Chondrocyte (in vitro differentiated cells): ENCODE measurements around the gene LIPE. TPM values are rescaled to one million over a fixed set of nuclear protein-coding genes. Genes with fewer than 3 reads are reported as not detected.

Source experiments
- DNase-seq: peaks from one replicate; pipeline ENCODE4 v3.0.0; 2021; ENCODE audit warnings: mixed read lengths, low spot score
- H3K27ac Mint-ChIP-seq: one replicate; pipeline ENCODE4 v1.8.0; 2021; ENCODE audit warnings: mild to moderate bottlenecking, moderate library complexity, mixed read lengths; ENCODE audit not compliant: unreplicated experiment
- H3K27me3 Mint-ChIP-seq: 2 replicates; pipeline ENCODE4 v1.8.0; 2021; ENCODE audit warnings: low read depth, mixed read lengths
- H3K36me3 Mint-ChIP-seq: 2 replicates; pipeline ENCODE4 v1.8.0; 2021; ENCODE audit warnings: low read depth, mixed read lengths
- H3K4me1 Mint-ChIP-seq: 2 replicates; pipeline ENCODE4 v1.8.0; 2021; ENCODE audit warnings: low read depth, mild to moderate bottlenecking, mixed read lengths
- H3K4me3 Mint-ChIP-seq: one replicate; pipeline ENCODE4 v1.8.0; 2021; ENCODE audit warnings: mild to moderate bottlenecking, moderate library complexity, mixed read lengths; ENCODE audit not compliant: unreplicated experiment
- H3K9me3 Mint-ChIP-seq: 2 replicates; pipeline ENCODE4 v1.8.0; 2021; ENCODE audit warnings: low read depth, mixed read lengths
- total RNA-seq: library from RNA; stranded (reverse); gene quantifications from 3 replicates; pipeline ENCODE4 v1.2.1, GENCODE V29; 2021
- TF ChIP-seq, protein P1 (sequence below): fragments of 200-600 bp; sonication (generic); IDR thresholded peaks from 2 replicates; pipeline ENCODE4 v1.5.0; 2021; ENCODE audit warnings: antibody characterized with exemption, mild to moderate bottlenecking, moderate library complexity

The LIPE gene
- total RNA-seq, 1 donor from 2014 or later = 3.9 TPM

DNA sequence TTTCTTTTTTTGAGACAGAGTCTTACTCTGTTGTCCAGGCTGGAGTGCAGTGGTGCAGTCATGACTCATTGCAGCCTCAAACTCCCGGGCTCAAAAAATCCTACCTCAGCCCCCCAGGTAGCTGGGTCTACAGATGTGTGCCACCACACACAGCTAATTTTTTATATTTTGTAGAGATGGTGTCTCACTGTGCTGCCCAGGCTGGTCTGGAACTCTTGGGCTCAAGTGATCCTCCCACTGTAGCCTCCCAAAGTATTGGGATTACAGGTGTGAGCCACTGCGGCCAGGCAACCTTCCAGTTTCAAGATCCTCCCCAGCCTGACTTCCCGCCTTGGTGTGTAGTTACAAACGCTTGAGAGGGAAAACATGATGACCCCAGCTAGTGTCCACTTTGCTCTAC lies 59.3 kb downstream of the LIPE start:
- DNase-seq = no peak
- H3K27ac Mint-ChIP-seq = no peak overlapping the region
- H3K36me3 Mint-ChIP-seq = peaks cover 21% of the 10 kb centered on the region
- TF ChIP-seq, protein P1, sequence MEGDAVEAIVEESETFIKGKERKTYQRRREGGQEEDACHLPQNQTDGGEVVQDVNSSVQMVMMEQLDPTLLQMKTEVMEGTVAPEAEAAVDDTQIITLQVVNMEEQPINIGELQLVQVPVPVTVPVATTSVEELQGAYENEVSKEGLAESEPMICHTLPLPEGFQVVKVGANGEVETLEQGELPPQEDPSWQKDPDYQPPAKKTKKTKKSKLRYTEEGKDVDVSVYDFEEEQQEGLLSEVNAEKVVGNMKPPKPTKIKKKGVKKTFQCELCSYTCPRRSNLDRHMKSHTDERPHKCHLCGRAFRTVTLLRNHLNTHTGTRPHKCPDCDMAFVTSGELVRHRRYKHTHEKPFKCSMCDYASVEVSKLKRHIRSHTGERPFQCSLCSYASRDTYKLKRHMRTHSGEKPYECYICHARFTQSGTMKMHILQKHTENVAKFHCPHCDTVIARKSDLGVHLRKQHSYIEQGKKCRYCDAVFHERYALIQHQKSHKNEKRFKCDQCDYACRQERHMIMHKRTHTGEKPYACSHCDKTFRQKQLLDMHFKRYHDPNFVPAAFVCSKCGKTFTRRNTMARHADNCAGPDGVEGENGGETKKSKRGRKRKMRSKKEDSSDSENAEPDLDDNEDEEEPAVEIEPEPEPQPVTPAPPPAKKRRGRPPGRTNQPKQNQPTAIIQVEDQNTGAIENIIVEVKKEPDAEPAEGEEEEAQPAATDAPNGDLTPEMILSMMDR = no peak
- no peak overlapping the region for H3K4me3 Mint-ChIP-seq
- peaks cover 12% of the 10 kb centered on the region for H3K4me1 Mint-ChIP-seq
- no peaks in the 10 kb centered on the region for H3K27me3 Mint-ChIP-seq
- H3K9me3 Mint-ChIP-seq = peaks cover 8% of the 10 kb centered on the region

GRCh38 chr19:42366673-42367072 lies 60.5 kb downstream of the LIPE start:
- H3K4me1 Mint-ChIP-seq = peaks cover 12% of the 10 kb centered on the region
- TF ChIP-seq, protein P1 = no peak

DNA sequence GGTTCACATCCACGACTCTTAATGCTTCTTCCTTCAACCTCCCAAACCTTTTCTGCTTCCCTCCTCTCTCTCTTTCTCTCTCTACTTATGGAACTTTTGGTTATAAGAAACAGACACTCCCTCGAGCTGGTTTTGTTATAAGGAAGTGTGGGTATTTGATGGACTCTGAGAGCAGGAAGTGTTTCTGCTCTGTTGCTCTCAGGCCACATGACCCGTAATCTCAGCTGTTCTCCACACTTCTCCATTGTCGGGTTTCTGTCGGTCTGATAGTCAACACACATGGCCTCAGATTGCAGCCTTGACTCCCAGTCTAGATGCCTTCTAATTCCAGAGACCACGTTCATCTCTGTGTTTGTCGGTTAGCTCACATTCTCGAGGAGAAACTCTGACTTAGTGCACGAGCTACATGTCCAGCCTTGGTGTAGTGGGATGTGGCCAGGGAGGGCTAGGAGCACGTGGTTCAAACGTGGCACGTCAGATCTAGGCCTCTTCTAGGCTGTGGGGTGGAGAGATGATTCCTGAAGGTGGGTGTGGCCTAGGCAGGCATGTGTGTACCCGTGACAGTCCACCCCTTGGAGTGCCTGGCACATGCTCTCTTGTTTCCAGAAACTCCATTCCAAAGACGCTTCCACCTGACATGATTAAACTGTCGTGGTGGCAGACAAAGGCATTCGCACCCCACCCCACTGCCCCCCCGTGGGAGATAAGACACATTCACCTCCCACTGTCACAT lies 63.4 kb downstream of the LIPE start:
- H3K27me3 Mint-ChIP-seq = no peaks in the 10 kb centered on the region
- no peak overlapping the region for H3K27ac Mint-ChIP-seq
- peaks cover 26% of the 10 kb centered on the region for H3K36me3 Mint-ChIP-seq
- TF ChIP-seq, protein P1 = no peak
- peaks cover 8% of the 10 kb centered on the region for H3K9me3 Mint-ChIP-seq
- peaks cover 19% of the 10 kb centered on the region for H3K4me1 Mint-ChIP-seq
- DNase-seq = no peak
- no peak overlapping the region for H3K4me3 Mint-ChIP-seq

More at GRCh38 chr19:42366673-42367072, 60.5 kb downstream of the LIPE start:
- no peaks in the 10 kb centered on the region for H3K27me3 Mint-ChIP-seq
- peaks cover 8% of the 10 kb centered on the region for H3K9me3 Mint-ChIP-seq
- H3K36me3 Mint-ChIP-seq = peaks cover 22% of the 10 kb centered on the region
- no peak for DNase-seq
- H3K4me3 Mint-ChIP-seq = no peak overlapping the region
- no peak overlapping the region for H3K27ac Mint-ChIP-seq

- H3K36me3 Mint-ChIP-seq = peaks cover 26% of the 10 kb centered on the region
- no peak overlapping the region for H3K27ac Mint-ChIP-seq
- TF ChIP-seq, protein P1 = no peak
- H3K27me3 Mint-ChIP-seq = no peaks in the 10 kb centered on the region
- peaks cover 19% of the 10 kb centered on the region for H3K4me1 Mint-ChIP-seq
- H3K4me3 Mint-ChIP-seq = no peak overlapping the region
- no peak for DNase-seq
- peaks cover 8% of the 10 kb centered on the region for H3K9me3 Mint-ChIP-seq
Measured at GRCh38 chr19:42362891-42363440, 64.2 kb downstream of the LIPE start.

- peaks cover 14% of the 10 kb centered on the region for H3K4me1 Mint-ChIP-seq
- H3K36me3 Mint-ChIP-seq = peaks cover 25% of the 10 kb centered on the region
- H3K4me3 Mint-ChIP-seq = no peak overlapping the region
- no peak overlapping the region for H3K27ac Mint-ChIP-seq
- no peaks in the 10 kb centered on the region for H3K27me3 Mint-ChIP-seq
- no peak for DNase-seq
- H3K9me3 Mint-ChIP-seq = peaks cover 8% of the 10 kb centered on the region
- TF ChIP-seq, protein P1 = no peak
Measured at GRCh38 chr19:42362342-42362741, 64.8 kb downstream of the LIPE start.
